Stimulated activated CD4-positive, alpha-beta T cell treated with anti-CD3 and anti-CD28 coated beads, Interleukin-2, amount 100 ng/mL, for 48 hours (primary cell): ENCODE results near the gene PFKFB2.

ENCODE experiments used
- DNase-seq, 2 donors: peaks; one replicate each; pipeline ENCODE4 v3.0.0-alpha.2; 2020

Gene PFKFB2

DNA sequence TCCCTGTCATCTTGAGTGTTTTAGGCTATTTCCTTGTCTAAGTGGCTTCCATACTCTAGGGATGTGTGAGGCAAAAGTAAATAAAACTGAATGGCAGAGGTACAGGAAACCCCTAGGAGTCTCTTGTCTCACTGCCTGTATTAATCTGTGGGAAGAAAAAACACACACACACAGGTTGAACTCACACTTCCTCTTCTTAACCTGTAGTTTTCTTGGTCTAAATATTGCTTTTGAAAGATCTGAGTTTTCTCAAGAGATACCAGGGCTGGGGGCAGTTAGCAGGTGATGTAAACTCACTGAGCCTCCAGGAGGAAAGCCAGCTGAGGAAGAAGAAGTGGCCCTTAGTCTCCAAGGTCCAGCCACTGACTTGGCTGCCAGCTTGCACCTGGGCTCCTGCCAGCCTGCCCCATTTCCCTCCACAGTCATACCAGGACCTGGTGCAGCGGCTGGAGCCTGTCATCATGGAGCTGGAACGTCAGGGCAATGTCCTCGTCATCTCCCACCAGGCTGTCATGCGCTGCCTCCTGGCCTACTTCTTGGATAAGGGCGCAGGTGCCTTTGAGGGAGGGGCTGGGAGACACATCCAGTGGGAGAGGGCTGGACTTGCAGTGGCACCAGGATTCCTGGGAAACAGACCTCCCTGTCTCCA, 16.9 kb downstream of the PFKFB2 start:
- no peak for DNase-seq

DNA sequence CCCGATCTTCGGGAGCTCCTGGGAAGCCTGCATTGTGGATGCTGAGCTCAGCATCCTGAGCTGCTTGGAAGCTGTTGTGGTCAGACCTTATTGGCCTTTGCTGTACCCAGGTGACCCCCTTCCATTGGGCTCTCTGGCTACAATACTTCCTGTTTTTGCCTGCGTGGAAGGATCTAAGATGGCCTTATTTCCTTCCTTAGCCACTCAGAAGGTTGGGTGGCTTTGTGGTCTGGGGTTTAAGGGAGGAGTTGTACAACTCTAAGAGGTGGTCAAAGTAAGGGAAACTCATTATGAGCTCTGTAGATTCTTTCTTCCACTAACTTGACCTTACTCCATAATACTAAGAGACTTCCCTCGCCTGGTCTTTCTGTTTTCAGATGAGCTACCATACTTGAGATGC, 17.7 kb downstream of the PFKFB2 start:
- DNase-seq, result no peak

DNA sequence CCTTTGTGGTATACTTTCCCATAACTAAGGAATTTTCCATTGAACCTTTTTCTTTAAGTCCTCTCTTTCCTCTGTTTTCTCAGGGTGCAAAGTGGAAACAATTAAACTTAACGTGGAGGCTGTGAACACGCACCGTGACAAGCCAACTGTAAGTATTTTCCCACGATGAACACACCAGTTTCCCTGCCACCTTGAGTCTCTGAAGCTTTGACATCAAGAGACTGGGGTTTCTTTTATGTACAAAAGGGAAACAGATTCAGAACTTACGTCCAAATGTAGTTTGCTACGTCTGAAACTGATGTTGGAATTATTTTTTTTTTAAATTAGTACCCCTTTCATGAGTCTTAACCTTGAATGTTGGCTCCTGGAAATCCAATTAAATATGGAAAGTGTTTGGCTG, 18.4 kb downstream of the PFKFB2 start:
- DNase-seq, result no peak

DNA sequence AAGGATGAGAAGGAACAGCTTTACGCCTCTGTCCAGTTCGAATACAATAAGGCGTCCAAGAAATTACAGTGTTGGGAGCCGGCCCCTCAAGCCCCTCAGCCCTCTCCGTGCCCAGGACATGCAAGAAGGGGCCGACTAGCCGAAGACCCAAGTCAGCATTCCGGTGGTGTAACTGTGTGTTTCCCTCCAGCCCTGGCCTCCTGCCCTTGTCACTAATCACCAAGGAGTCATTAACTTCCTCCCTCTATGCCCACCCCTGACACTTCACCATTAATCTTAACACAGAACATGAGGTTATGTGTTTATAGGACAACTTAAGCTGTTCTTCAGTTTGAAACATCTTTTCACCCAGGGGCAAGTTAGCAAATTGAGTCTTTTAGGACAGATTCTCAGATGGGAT, 19.2 kb downstream of the PFKFB2 start:
- no peak for DNase-seq

DNA sequence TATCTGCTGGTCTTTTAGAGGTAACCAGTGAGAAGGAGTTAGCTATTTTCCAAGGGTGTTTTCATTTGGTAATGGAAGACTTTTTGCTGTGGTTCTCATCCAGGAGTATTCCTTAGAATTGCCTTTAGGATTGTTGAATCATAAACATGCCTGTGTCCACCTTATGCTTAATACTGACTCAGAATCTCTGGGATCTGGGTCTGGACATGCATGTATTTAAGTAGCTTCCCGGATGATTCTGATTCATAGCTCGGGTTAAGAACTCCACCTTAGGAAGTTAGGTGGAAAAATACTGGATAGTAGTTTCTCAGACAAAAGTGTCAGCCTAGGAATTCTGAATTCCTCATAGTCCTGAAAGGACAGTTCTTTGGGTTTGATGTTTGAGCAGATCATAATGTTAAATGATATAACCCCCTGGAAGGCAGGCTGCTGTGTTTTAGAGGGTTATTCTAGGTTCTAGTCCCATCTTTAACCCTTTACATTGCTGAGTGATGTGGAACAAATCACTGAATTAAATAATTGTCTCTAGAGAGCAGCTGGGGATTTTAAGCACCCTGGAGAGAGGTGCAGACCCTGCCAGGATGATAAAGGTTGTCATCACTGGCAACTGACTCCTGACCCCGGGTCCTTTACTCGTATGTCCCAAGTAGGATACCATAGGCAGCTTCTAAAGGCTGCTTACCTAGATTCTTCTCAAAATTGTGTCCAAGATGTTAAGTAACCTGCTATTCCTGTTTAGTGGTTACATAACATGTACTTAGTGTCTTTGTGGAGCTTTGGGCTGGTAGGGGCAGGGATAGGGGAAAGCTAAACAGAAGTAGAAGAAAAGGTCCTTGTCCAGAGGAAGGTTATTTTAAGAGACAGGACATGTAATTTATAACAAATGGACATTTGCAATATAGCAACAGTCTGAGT, 21.1 kb downstream of the PFKFB2 start:
- DNase-seq, result no peak

DNA sequence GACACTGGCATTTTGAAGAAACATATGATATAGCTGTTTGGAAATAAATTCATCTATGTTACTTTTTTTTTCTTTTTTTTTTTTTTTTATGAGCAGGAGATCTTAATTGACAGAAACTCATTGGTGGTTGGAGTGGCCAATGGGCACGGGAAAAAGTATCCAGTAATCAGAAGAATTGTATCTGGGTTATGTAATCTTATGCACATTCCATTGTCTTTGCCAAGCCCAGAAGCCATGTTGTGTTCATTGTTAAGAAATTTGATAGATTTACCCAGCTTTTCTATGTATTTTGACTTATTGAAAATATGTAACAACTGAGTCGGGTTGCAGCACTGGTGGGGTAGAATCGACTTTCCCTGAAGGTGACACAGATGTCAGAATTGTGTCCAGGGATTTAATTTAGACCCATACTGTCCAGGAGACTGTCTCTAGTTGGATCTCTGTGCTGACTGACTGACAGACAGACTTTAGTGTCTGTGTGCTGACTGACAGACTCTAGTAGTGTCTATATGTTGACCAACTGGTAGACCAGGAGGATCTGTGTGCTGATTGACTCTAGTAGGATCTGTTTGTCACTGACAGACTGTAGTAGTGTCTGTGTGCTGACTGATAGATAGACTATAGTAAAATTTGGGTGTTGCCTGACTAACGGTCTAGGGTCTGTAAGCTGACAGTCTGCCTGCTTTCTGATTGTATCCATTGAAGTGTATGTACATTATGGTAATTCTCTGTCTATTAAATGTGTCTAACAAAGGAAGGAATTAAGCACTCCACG, 23.3 kb downstream of the PFKFB2 start:
- DNase-seq, result no peak

DNA sequence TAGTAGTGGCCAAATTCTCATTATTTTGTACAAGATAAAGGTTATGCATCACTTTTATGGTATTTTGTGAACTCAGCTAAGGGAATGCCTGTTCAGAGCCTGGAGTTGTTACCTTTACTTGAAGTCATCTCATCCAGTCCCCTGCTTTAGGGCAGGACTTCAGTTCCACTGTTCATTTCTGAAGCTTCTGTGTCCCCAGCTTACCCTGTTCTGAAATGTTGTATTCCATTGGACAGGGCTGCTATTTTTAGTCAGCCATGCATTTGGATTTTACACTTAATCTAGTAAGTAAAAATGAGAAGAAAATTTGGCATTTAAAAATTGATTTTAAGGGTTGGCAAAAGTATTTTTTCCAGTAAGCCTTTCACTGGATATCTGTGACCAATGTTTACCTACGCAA, 23.9 kb downstream of the PFKFB2 start:
- no peak for DNase-seq

DNA sequence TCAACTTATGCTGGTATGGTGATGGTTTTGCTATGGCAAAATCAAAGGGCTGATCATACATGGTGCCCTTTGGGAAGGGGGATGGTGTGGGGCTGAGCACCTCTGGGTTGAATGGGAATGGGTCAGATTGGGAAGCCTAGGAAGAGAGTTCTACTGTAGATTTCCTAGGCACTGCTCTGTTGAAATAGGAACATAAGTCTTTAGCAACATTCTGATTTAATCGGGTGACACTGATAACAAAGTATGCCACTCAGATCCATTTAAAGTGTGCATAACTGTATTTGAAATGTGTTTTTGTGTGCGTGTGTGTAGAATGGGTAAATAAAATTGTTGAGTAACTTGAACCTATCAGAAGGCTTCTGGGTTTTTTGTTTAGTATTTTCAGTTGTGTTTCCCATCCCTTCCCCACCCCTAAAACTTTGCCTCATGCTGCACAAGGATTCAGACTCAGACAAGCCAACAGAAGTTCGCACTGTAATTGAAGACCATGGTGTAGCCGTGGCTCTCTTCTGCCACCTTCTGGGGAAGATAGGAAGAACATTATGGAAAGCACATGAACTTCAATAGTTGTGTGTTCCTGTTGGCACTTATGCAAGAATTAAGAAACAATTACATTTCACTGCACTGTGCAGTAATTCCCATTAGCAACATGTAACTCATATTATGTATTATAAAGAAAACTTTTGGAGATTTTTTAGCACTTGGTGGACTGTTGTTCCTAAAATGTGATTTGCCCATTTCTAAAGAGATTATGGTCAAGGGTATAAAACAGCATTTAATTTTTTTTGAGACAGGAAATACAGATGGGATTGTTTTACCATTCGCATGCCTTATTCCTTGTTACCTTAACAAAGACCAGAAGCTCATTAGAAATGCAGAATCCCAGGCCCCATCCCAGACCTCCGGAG, 24.6 kb downstream of the PFKFB2 start:
- peak; percentile 59 to 67 for DNase-seq

DNA sequence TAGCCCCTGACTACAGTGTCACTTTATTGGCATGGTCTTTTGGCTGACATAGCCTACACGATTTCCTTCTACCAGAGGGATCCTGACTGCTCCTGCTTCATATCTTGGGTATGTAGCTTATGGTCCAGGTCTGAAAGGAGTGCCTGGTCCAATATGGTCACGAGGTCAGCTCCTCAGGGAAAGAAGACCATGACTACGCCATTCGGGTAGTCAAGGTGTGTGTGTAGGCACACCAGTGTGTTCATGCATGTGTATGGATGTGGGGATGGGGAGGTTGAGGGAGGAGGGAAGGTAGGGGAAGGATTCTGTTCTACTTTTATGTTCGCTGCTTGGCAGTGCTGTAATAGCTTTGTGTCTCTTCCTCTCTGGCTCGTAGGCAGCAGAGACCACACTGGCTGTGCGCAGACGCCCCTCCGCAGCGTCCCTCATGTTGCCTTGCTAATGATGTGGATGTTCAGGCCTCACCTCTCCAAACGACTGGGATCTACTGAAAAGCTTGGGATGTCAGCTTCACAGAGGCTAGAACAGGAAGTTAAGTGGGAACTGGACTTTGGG, 25.6 kb downstream of the PFKFB2 start:
- no peak for DNase-seq

DNA sequence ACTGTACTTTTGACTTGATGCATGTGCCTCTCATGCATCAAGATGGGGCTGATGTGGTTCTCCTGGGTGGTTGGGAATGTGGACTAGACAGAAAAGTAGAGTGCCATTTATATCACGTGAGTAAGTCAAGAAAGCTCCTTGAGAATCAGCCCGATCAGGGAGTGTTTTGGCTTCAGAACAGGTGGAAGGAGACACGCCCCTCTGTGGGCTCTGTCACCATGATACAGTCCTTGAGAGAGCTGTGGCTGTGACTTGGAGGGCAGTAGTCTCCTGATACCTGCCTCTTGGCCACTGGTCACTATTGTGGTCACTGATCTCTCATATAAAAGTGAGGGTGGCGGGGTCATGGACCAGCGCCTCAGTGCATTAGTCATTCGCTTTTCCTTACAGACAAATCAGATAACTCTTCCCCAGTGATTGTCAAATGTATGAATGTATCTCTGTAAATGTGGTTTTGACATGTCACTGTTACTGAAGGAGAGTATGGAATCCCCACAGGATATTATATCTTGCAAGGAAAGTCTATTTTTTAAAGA, 26.7 kb downstream of the PFKFB2 start:
- no peak for DNase-seq

DNA sequence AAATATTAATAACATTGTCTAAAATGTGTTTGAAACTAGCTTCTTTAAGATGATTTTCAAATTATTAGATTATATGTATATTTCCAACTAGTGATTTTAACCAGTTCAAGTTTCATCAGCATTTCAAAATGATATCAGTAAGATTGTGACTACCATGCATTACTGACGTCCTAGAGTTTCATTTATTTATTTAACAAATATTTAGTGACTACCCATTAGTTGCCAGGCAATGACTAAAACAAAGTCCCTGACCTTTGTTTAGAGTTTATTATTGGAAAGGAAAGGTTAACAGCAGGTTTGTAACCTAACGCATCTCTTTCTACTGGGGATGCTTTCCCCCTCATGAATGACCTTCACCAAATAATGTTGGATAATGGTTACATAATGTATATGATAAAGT, 28.0 kb downstream of the PFKFB2 start:
- DNase-seq, result no peak

DNA sequence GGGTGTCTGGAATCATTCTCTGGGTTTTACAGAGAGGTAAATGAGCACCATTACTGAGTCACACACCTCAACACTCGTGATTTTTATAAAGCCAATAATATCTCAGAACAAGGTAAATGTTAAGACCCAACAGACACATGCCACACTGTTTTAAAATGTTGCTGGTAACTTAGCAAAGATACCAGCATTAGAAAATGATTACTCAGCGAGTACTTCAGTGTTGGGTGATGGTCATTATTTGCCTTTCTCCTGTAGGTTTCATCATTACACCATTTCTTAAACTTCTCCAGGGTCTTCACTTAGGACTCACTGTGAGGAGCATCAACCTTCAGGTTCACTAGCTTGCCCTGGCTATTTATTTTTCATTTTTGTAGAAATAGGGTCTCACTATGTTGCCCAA, 28.7 kb downstream of the PFKFB2 start:
- DNase-seq, result no peak

DNA sequence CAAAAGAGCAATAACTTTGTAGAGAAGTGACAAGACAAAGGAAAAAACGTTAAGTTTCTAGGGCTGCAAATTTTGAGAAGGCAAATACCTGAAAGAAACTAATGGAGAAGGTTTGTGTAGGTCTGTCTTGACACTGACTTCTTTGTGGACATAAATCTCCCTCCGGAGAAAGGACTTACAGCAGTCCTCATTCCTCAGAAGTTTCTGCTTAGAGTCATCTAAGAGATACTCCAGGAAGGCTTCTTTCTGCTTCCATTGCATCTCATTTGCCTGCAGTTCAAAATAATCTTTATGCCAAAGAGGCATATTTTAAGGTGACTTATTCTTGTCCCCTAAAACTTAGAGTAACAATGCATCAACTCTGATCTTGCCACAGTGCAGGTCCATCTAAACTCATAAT, 31.2 kb downstream of the PFKFB2 start:
- no peak for DNase-seq

DNA sequence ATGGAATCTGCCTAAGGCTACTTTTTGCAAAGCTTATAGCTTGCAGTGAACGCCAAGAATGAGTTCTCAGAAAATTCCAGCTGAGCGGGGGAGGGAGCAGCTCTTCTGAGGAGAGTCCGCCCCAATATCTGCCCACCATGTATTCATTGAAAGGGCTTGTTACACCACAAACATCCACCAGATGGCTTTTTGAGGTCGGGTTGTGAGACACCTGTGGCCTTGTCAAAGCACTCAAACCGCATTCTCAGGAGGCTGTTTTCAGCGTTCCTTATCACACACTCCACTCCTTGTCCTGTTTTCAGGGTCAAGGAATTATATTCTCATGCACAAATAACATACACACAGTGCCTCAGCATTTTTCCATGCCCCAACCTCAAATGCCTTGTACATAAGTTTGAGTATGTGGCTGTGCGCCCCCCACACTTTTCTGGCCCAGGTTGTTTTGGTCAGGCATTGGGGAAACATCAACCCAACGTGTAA, 31.7 kb downstream of the PFKFB2 start:
- peak; percentile 41 to 49 for DNase-seq

DNA sequence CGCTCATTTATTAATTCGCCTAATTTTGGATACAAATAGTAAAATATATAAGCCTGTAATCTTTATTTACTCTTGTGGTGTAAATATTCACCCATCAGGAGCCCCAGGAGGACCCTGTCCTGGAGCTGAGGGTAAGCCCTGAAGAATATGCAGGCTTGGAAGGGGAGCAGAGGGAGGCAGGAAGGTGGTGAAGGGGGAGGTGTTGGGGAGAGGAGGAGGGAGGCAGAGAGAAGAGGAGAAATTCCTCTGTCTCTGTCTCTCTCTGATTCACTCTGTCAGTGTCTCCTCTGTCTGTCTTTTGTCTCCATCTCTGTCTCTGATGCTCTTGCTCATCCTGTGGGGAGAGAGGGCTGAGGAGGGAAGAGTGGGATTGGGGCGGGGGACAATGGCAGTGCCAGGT, 32.8 kb downstream of the PFKFB2 start:
- DNase-seq, result no peak

DNA sequence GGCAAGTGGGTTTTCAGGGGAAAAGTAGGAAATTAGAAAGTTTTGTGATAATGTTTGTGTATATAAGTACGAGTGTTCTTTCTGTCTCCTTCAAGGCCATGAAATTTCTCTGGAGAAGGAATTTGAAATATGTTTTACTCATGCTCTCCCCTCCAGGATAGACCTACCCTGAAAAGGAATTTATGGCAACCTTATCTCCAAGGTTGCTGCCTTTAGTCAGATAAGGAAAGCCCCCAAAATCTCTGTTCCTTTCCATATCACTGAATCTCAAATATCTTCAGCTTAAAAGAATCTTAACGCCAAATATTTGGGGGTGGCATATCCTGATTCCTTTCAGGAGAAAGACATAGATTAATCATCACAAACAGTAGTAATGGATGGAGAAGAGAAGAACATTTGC, 35.1 kb downstream of the PFKFB2 start:
- no peak for DNase-seq

DNA sequence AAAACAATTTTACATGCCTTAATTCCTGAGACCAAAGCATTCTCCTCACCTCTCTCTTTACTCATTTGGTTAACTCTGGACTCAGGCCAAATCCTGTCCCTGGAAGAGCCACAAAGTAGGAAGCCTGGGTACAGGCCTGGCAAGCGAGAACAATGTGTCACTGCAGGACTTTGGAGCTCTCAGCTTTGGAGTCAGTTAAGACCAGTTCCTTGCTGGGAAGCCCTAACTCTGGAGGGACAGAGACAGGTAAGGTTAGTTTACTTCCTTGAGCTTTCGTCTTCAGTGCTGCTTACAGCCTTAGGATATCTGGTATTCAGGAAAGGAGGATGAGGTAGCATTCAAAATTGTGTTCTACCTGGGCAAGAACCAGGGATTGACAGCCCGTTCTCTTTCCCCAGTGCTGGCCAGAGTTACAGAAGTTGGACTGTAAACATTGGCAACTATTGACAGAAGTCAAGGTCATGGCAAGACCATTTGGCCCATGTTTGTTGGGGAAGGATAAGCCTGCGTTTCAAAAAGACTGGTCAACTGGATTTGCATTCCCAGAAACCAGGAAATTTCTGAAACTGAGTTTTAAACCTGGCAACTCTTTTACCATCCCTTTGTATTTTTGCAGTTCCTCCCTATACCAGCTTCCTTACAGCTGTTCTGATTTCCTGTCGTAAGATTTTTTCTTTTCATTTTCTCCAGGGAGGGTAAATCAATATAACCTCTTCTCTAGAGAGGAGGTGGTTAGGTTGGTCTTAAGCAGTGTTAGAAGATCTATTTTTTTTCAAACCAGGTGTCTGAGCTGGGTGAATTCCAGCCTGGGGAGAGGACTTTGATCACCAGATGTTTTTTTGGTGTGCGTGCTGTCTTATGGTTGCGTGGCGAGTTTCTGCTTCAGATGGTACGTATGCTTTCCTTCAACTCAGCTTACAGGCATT, 35.9 kb downstream of the PFKFB2 start, which contains the start of gene C4BPB:
Gene C4BPB (plus strand): TSS at position 160 of the 926 bp plus-strand sequence. CDS start 672 bp downstream, at position 832.
- no peak for DNase-seq

DNA sequence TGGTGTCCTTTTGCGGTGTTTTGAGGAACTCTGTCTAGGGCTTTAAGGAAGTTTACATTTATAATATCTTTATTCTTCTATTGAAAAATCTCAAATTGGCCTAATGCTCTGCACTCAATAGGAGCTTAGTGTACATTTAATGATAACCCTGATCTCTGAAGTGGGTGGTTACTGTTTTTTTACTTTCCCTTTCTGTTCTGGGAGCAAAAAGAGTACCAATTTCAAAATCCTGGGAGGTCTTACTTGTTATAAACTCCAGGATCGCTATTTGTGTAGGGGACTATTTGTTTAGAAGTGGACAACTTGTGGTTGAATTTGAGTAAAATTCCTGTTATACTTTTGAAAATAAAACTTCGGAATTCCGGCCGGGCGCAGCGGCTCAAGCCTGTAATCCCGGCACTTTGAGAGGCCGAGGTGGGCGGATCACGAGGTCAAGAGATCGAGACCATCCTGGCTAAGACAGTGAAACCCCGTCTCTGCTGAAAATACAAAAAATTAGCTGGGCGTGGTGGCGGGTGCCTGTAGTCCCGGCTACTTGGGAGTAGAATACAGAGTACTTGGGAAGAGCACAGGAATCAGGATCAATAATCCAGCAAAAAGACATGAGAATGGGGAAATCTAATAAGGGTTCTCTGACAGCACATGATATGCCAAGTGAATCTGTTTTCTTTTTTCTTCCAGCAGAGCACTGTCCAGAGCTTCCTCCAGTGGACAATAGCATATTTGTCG, 36.7 kb downstream of the PFKFB2 start:
- no peak for DNase-seq

DNA sequence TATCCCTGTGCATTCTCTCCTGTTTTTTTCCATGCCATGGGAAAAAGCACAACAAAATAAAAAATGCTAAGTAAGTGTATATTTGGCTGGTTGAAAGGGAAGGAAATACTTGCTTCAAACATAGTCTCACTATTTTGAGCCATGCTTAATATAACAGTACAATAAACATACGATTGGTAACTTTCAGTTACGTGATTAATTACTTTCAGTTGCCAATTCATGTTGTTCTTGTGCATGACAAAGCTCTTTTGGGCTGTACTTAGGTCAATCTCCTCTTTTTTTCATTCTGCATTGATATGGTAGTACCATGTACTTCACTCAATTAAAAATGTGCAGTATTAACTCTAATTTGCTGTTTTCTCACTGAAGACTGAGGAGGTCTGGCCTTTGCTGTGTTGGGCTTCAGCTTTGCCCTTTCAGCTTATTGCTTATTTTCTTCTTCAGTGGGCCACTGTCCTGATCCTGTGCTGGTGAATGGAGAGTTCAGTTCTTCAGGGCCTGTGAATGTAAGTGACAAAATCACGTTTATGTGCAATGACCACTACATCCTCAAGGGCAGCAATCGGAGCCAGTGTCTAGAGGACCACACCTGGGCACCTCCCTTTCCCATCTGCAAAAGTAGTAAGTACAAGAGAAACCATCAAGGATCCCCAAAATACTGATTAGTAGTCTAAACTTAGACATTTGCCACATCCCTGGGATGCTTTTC, 38.3 kb downstream of the PFKFB2 start:
- no peak for DNase-seq
